KOPT-K1 (cell line): ENCODE measurements around the gene KCTD2.
"Not testable (repeated sequence)": the region's sequence is repeated elsewhere in the genome, so short reads cannot be mapped to it uniquely, and the experiment has no call there.

Source experiments
- H3K27ac ChIP-seq: fragments of 200-600 bp; sonication (generic); 2 replicates; pipeline ENCODE4 v1.5.1; 2016; ENCODE audit warnings: antibody characterized with exemption, mild to moderate bottlenecking, low read depth, low read length; ENCODE audit not compliant: poor library complexity, severe bottlenecking
- H3K36me3 ChIP-seq: fragments of 200-600 bp; sonication (generic); 2 replicates; pipeline ENCODE4 v1.5.1; 2017; ENCODE audit warnings: antibody characterized with exemption, mild to moderate bottlenecking, low read length, moderate library complexity; ENCODE audit not compliant: insufficient read depth
- H3K9me3 ChIP-seq: fragments of 200-600 bp; sonication (generic); 2 replicates; pipeline ENCODE4 v1.5.1; 2017; ENCODE audit warnings: antibody characterized with exemption, low read length, mild to moderate bottlenecking; ENCODE audit not compliant: insufficient read depth, poor library complexity, severe bottlenecking

Gene KCTD2

GRCh38 chr17:75033346-75034235 lies 13.4 kb upstream of the KCTD2 start:
- no peak overlapping the region for H3K27ac ChIP-seq
- peaks cover 12% of the 10 kb centered on the region for H3K36me3 ChIP-seq
- H3K9me3 ChIP-seq = peaks cover 14% of the 10 kb centered on the region

DNA sequence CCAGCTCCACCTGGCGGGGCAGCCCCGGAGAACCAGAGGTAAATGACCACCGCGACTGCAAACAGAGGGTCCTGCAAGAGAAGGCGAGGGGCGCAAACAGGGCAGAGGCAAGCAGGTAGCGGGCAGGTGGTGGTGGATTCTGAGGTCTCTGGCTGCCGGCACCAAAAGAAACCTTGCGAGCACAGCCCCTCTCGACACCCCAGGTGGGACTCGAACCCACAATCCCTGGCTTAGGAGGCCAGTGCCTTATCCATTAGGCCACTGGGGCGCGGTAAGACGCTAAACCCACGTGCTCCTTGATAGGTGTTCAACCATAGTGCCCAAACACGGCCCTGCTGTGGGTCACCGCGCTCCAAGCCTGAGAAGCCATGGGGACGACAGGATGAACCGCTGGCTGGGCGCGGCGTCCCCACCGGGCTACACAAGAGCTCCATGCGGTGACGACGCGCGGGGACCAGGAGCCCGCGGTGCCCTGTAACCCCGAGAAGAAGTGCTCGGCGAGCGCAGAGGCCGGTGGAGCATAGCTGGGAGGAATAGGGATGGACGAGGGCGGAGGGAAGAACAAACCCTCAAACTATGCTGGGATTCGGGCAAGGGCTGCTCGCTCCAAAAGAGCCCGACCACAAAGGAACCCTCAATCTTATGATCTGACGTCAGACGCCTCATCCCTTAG lies 12.7 kb upstream of the KCTD2 start:
- Histone ChIP-seq H3K27ac (no peak overlapping the region), H3K9me3 (peaks cover 14% of the 10 kb centered on the region), H3K36me3 (peaks cover 19% of the 10 kb centered on the region)

DNA sequence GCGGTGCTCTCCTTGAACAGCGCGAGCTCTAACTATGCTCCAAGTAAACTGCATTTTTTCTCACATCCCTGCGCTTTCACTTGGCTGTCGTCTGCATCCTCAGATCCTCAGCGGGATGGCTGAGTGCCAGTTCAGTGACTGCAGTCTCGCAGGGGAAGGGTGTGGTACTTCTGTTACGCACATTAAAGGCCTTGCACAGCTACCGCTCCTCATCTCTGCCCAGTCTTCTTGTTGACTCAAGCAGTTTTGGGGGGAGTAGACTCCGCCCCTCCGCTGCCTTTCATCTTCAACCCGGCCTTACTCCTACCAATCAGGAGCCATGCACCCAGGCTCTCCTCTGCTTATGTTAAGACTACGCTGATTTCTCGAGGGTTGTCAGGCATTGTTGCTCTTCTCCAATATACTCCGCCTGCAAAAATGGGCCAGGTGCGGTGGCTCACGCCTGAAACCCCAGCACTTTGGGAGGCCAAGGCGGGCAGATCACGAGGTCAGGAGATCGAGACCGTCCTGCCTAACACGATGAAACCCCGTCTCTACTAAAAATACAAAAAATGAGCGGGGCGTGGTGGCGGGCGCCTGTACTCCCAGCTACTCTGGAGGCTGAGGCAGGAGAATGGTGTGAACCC lies 10.3 kb upstream of the KCTD2 start:
- H3K9me3 ChIP-seq = no peaks in the 10 kb centered on the region
- no peak overlapping the region for H3K27ac ChIP-seq

GRCh38 chr17:75039238-75039637 lies 7.8 kb upstream of the KCTD2 start:
- H3K27ac ChIP-seq = no peak overlapping the region
- H3K9me3 ChIP-seq = no peaks in the 10 kb centered on the region
- H3K36me3 ChIP-seq = peaks cover 53% of the 10 kb centered on the region

More for the DNA sequence above, 10.3 kb upstream of the KCTD2 start:
- H3K36me3 ChIP-seq = peaks cover 43% of the 10 kb centered on the region

GRCh38 chr17:75041656-75042280 lies 5.3 kb upstream of the KCTD2 start:
- Histone ChIP-seq H3K9me3 (no peaks in the 10 kb centered on the region), H3K27ac (no peak overlapping the region), H3K36me3 (peaks cover 49% of the 10 kb centered on the region)

DNA sequence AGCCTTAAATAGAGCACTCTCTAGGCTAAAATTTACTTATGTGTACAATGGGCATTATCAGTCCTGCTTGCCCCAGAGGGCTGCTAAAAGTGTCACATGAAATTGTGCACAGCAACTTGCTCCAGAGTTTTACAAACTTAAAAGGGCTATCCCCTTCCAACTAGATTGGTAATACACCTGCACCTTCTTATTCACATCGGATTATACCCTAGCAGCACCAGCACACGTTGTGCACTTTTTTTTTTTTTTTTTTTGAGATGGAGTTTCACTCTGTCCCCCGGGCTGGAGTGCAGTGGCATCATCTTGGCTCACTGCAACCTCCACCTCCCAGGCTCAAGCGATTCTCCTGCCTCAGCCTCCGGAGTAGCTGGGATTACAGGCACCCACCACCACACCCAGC lies 3.2 kb upstream of the KCTD2 start:
- H3K36me3 ChIP-seq = peaks cover 40% of the 10 kb centered on the region
- H3K9me3 ChIP-seq, H3K27ac ChIP-seq: not testable (repeated sequence)

GRCh38 chr17:75044716-75045115 lies 2.3 kb upstream of the KCTD2 start:
- peaks cover 37% of the 10 kb centered on the region for H3K36me3 ChIP-seq
- H3K27ac ChIP-seq = no peak overlapping the region
- H3K9me3 ChIP-seq = no peaks in the 10 kb centered on the region

DNA sequence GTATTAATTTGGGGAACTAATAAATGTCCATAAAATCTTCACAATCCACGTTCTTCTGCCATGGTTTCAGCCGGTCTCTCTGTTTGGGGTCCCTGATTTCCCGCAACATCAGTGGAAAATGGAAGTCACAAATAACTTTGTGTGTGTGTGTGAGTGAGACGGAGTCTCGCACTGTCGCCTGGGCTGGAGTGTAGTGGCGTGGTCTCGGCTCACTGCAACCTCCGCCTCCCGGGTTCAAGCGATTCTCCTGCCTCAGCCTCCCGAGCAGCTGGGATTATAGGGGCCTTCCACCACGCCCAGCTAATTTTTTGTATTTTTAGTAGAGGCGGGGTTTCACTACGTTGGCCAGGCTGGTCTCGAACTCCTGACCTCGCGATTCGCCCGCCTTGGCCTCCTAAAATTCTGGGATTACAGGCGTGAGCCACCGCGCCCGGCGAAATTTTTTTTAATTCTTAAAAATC lies 1.0 kb upstream of the KCTD2 start:
- H3K36me3 ChIP-seq = peaks cover 33% of the 10 kb centered on the region
- peak overlapping the region; percentile 81 for H3K27ac ChIP-seq
- not testable (repeated sequence) for H3K9me3 ChIP-seq

DNA sequence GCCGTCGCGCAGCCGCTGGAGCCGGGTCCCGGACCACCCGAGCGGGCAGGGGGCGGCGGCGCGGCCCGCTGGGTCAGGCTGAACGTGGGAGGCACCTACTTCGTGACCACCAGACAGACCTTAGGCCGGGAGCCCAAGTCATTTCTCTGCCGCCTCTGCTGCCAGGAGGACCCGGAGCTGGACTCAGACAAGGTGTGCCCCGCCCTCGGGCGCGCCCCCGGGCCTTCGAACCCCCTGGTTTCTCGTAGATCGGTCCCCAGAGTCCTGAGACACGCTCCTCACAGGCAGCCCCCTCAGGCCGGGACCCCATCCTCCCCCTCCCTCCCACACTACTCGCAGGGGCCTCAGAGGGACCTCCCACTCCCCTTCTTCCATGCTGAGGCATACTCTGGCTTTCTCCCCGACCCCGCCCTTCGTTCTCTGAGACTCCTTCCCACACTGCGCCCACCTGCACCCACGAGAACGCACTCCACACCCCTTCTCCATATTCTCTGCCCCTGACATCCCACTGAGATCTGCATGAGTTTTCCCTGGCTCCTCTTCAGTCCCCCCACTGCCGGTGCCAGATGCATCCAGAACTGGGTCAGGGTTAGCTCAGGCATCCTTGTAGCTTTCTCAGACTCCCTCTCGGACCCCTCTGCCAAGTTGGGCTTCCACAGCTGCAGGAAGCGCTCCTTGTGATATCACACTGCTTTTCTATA lies 523 bp downstream of the KCTD2 start:
- Histone ChIP-seq H3K9me3 (no peaks in the 10 kb centered on the region), H3K36me3 (peaks cover 32% of the 10 kb centered on the region), H3K27ac (peak overlapping the region; percentile 81)

DNA sequence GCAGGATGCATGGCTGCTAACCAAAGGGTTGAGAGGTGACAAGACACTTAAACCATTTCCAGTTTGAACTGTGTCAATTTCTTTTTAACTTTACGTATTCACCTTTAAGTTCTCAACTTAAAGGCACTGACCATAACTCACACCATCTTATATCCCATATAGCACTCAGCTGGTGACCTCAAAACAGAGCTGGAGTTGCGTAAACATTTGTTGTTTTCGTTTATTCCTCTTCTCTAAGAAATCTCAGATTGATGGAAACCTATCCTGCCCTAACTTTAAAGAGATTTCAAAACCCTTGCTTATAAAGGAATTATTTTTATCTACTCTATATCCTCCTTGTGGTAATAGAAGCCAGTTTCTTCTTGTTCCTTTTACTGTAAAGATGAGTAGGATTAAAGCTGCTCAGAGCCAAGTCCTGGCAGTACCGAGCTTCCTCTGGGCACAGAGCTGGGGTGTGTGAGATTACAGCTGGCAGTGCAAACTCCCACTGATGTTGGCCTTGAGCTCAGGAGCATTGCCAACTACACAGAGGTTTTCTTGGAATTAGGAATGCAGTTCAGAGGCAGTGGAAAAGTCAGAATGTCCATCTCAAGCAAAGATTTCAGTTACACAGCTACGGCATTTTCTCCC lies 1.3 kb downstream of the KCTD2 start:
- no peak overlapping the region for H3K27ac ChIP-seq
- no peaks in the 10 kb centered on the region for H3K9me3 ChIP-seq
- peaks cover 38% of the 10 kb centered on the region for H3K36me3 ChIP-seq

- Histone ChIP-seq H3K9me3 (no peaks in the 10 kb centered on the region), H3K36me3 (peaks cover 45% of the 10 kb centered on the region), H3K27ac (no peak overlapping the region)
Observed at GRCh38 chr17:75049057-75049456, 2.0 kb downstream of the KCTD2 start.

DNA sequence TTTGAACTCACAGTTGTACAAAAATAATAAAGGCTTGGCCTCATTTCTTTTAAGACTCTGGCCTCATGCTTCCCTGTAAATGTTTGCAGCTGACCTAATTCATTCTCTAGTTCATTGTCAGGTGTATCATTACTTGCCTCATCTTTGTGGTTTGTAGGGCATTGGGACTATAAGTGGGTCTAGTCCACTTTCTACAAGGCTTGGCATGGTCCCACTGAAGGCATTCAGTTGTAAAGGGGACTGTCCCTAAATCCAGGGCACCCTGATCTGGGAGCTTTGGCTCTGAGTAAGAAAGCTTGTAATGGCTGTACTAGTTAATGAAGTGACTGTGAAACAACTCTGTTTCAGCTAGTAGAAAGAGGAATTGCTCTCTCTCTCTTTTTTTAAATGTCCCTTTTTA lies 2.7 kb downstream of the KCTD2 start:
- no peaks in the 10 kb centered on the region for H3K9me3 ChIP-seq
- H3K27ac ChIP-seq = no peak overlapping the region
- H3K36me3 ChIP-seq = peaks cover 52% of the 10 kb centered on the region

DNA sequence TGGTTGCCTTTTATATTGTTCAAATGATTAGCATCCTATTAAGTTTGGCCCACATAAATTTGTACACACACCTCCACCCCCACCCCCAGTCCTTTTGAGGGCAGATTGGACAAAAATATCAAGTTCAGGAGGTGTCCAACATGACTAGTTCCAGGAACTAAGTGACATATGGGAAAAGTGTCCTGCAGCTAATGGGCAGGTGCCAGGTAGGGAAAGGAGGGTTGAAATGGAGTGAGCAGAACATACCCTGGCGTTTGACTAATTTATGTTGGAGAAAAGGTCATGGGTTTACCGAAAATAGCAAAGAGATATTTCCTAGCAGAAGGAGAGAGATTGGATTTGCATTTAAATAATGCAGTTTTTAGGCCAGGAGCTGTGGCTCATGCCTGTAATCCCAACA lies 4.9 kb downstream of the KCTD2 start:
- Histone ChIP-seq H3K27ac (no peak overlapping the region), H3K36me3 (peaks cover 72% of the 10 kb centered on the region), H3K9me3 (no peaks in the 10 kb centered on the region)
